Measurements from ENCODE around the gene TRAF1.

Gene TRAF1

DNA sequence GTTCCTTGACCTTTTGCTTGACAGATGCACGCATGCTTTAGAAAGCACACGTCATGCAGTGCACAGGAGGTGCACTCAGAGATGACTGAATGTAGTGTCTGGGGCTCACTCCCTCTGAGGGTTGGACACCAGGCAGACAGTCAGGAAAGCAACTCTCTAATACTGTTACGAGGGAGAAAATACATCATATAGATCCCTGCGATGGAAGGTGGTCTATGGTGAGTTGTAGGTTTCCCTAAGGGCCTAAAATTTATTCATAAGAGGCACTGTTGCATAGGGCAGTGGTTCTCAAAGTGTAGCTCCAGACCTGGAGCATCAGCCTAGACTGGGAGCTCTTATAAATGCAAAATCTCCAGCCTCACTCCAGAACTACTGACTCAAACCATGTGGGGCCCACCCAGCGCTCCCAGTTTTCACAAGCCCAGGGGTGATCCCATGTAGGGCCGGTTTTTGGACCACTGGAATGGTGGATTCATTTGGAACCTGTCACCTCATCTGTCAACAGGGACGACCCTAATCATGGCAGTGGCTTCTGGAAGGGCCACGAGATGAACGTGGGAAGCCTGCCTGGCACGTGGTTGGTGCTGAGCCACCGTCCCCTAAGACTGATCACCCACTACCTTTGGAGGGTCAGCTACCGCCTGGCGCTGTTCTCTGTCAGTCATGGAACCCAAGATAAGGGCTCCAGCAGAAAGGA lies 32.8 kb downstream of the TRAF1 start:
- H3K4me1 ChIP-seq (ENCODE audit: control extremely low read depth in 1 of 4, control insufficient read depth in 4 of 4, insufficient read depth in 4 of 4, low read length in 3 of 4) = peaks cover 13 to 63% (median 54%) of the 10 kb centered on the region in 4 experiments
- 89% methylated on average over 11 of the region's 13 CpGs for WGBS (ENCODE audit: insufficient coverage)
- H3K36me3 ChIP-seq (ENCODE audit: control insufficient read depth in 4 of 4, insufficient read depth in 4 of 4, low read length in 3 of 4) = no peaks in the 10 kb centered on the region
- ChIA-PET CTCF (interaction anchor here (1.0 to 2.2 kb wide), 4 partner anchors 10 to 168 kb away, joined by 3 to 6 read pairs (median 4); no protein-coding TSS in a partner anchor), POLR2A (interaction anchor here (2.8 kb wide), 1 partner anchor 10 kb away, joined by 8 read pairs; no protein-coding TSS in a partner anchor)
- H3K27ac ChIP-seq (ENCODE audit: insufficient read depth in 1 of 2, low read depth in 1 of 2, low read length in 2 of 2, poor library complexity in 1 of 2, severe bottlenecking in 2 of 2) = no peak overlapping the region
- H3K27me3 ChIP-seq (replicated peaks in 2 of 5; ENCODE audit: control insufficient read depth in 4 of 5, insufficient read depth in 5 of 5, low read length in 4 of 5) = no peaks in the 10 kb centered on the region
- DNase-seq = no peak
- H3K4me3 ChIP-seq (ENCODE audit: control insufficient read depth in 1 of 7, extremely low read depth in 1 of 7, insufficient read depth in 4 of 7, low read depth in 2 of 7, low read length in 6 of 7) = no peak overlapping the region
- no peaks in the 10 kb centered on the region for H3K9me3 ChIP-seq (ENCODE audit: control extremely low read depth in 1 of 5, control insufficient read depth in 4 of 5, insufficient read depth in 2 of 5, low read depth in 1 of 5, low read length in 4 of 5)

DNA sequence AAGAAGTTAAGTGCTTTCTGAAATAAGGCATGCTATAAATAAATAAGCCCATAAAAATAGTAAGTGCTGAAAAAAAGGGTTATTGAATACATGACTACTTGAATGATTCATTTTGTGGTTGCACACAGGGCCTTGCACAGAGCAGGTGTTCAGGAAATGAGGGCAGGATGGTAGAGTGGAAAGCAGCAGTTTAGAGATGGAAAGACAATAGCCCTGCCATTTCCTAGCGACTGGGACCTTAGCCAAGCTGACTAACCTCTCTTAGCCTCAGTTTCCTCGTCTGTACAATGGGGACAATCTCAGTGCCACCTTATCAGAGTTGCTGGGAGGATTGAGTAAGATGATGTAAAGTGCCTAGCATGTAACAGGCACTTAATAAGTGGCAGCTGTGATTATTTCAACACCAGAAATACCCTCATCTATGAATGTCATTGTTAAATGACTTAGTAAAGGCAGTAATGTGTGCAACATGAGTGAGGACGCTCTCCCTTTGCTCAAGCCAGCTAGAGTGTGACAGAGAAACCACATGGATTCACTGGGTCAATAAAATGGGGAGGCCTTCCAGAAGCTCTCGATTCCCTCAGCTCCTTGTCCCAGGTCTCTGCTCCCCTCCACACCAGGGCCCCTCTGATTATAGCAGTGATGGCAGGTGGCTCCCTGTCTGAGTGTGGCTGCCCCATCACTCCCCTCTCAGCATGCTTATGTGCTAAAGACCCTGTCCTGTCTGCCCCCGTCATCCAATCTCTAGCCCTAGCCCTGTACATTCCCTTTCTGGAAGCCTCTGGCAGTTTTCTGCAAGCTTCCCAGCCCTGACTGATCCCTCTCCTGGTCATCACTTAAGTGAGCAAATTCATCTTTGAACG lies 33.6 kb downstream of the TRAF1 start:
- 75% methylated on average over 4 of the region's 6 CpGs for WGBS (ENCODE audit: insufficient coverage)
- peak; percentile 89 to 99 (median 98) for DNase-seq
- Histone ChIP-seq H3K36me3 (ENCODE audit: control insufficient read depth in 4 of 4, insufficient read depth in 4 of 4, low read length in 3 of 4) (no peaks in the 10 kb centered on the region), H3K4me3 (ENCODE audit: control insufficient read depth in 1 of 7, extremely low read depth in 1 of 7, insufficient read depth in 4 of 7, low read depth in 2 of 7, low read length in 6 of 7) (no peak overlapping the region), H3K9me3 (ENCODE audit: control extremely low read depth in 1 of 5, control insufficient read depth in 4 of 5, insufficient read depth in 2 of 5, low read depth in 1 of 5, low read length in 4 of 5) (no peaks in the 10 kb centered on the region), H3K4me1 (ENCODE audit: control extremely low read depth in 1 of 4, control insufficient read depth in 4 of 4, insufficient read depth in 4 of 4, low read length in 3 of 4) (peaks cover 13 to 56% (median 49%) of the 10 kb centered on the region in 4 experiments), H3K27me3 (replicated peaks in 2 of 5; ENCODE audit: control insufficient read depth in 4 of 5, insufficient read depth in 5 of 5, low read length in 4 of 5) (no peaks in the 10 kb centered on the region), H3K27ac (ENCODE audit: insufficient read depth in 1 of 2, low read depth in 1 of 2, low read length in 2 of 2, poor library complexity in 1 of 2, severe bottlenecking in 2 of 2) (peak overlapping the region in 1 of 2 experiments; percentile 28)
- CTCF ChIA-PET = interaction anchor here (0.7 to 1.6 kb wide), 7 partner anchors 9 to 169 kb away, joined by 3 to 5 read pairs (median 4); no protein-coding TSS in a partner anchor
- POLR2A ChIA-PET = interaction anchor here (1.0 to 2.8 kb wide), 4 partner anchors 9 to 41 kb away, joined by 3 to 8 read pairs (median 3); no protein-coding TSS in a partner anchor

DNA sequence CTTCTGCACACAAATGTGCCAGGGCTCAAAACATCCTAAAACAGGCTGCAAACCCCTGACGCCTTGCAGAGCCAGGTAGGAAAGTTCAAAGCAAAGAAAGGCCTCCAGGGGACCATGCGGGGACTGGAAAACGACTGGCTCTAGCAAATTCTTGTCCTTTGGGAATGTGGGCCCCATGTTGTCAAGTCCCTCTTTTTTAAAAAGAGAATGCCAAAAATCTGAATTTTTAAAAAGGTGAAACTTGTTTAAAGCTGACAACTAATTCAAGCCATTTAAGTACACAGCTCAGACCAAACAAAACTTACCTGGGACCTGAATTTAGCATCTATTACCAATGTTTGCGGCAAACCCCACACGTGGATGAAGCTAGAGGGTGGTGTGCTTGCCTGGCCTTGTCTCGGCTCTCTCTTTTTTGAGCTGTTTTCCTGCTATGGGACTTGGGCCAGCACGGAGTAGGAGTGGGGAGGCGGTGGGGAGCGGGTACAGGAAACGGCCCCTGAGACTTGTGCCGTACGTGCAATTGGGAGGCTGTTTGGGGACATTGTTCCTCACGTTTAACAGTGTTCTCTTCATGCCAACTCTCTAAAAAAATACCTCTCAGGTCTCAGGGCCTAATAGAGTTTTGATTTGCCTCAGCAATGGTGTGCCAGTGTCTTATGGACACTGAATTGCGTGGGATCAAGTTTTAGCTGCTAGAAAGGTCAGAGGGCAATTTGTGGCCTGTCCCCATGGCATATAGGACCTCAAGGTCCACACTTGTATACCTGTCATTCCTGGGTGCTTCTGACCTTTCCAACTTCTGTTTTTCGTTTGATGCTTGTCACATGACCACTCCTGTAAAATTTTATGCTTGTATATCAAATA lies 34.5 kb downstream of the TRAF1 start:
- peak overlapping the region in 1 of 2 experiments; percentile 28 for H3K27ac ChIP-seq (ENCODE audit: insufficient read depth in 1 of 2, low read depth in 1 of 2, low read length in 2 of 2, poor library complexity in 1 of 2, severe bottlenecking in 2 of 2)

DNA sequence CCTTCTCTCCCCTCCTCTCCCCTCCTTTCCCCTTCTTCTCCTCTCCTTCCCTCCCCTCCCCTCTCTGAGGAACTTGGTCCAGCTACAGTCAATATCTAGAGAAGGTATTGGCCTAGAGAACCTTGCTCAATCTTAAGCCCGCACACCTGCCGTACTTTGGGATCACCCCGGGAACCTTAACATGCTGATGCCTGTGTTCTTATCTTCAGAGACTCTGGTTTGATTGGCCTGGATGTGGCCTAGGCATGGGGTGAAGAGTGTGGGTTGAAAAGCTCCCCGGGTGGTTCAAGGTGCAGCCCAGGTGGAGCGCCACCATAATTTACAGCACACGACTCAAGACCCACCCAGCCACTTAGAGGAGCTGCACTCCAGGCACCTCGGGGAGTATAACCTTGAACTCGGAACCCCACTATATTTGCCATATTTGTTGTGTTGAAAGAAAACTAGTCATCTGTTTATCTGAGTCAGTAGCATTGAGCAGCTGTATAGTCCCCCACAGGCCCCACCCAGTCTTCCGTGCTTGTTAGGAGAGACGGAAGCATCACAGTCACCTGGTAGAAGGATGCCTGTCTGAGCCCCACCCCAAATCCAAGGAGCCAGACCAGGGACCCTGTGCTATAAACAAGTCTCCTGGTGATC lies 35.2 kb downstream of the TRAF1 start:
- ChIA-PET CTCF (interaction anchor here (0.7 to 2.8 kb wide), 3 partner anchors 12 to 20 kb away, joined by 4 to 13 read pairs (median 4); partner anchors contain the start of gene PHF19), POLR2A (interaction anchor here (1.0 to 2.8 kb wide), 3 partner anchors 7 to 38 kb away, joined by 3 to 8 read pairs (median 3); no protein-coding TSS in a partner anchor)
- Histone ChIP-seq H3K9me3 (ENCODE audit: control extremely low read depth in 1 of 5, control insufficient read depth in 4 of 5, insufficient read depth in 2 of 5, low read depth in 1 of 5, low read length in 4 of 5) (no peaks in the 10 kb centered on the region), H3K4me3 (ENCODE audit: control insufficient read depth in 1 of 7, extremely low read depth in 1 of 7, insufficient read depth in 4 of 7, low read depth in 2 of 7, low read length in 6 of 7) (no peak overlapping the region), H3K27me3 (replicated peaks in 2 of 5; ENCODE audit: control insufficient read depth in 4 of 5, insufficient read depth in 5 of 5, low read length in 4 of 5) (no peaks in the 10 kb centered on the region), H3K36me3 (ENCODE audit: control insufficient read depth in 4 of 4, insufficient read depth in 4 of 4, low read length in 3 of 4) (no peaks in the 10 kb centered on the region), H3K4me1 (ENCODE audit: control extremely low read depth in 1 of 4, control insufficient read depth in 4 of 4, insufficient read depth in 4 of 4, low read length in 3 of 4) (peaks cover 13 to 45% (median 36%) of the 10 kb centered on the region in 4 experiments), H3K27ac (ENCODE audit: insufficient read depth in 1 of 2, low read depth in 1 of 2, low read length in 2 of 2, poor library complexity in 1 of 2, severe bottlenecking in 2 of 2) (no peak overlapping the region)
- DNase-seq = no peak
- WGBS (ENCODE audit: insufficient coverage) = 93% methylated on average over 4 of the region's 10 CpGs

More for the DNA sequence above, 34.5 kb downstream of the TRAF1 start:
- Histone ChIP-seq H3K27me3 (replicated peaks in 2 of 5; ENCODE audit: control insufficient read depth in 4 of 5, insufficient read depth in 5 of 5, low read length in 4 of 5) (no peaks in the 10 kb centered on the region), H3K4me1 (ENCODE audit: control extremely low read depth in 1 of 4, control insufficient read depth in 4 of 4, insufficient read depth in 4 of 4, low read length in 3 of 4) (peaks cover 13 to 47% (median 40%) of the 10 kb centered on the region in 4 experiments), H3K9me3 (ENCODE audit: control extremely low read depth in 1 of 5, control insufficient read depth in 4 of 5, insufficient read depth in 2 of 5, low read depth in 1 of 5, low read length in 4 of 5) (no peaks in the 10 kb centered on the region), H3K4me3 (ENCODE audit: control insufficient read depth in 1 of 7, extremely low read depth in 1 of 7, insufficient read depth in 4 of 7, low read depth in 2 of 7, low read length in 6 of 7) (peak overlapping the region in 1 of 7 experiments; percentile 46), H3K36me3 (ENCODE audit: control insufficient read depth in 4 of 4, insufficient read depth in 4 of 4, low read length in 3 of 4) (no peaks in the 10 kb centered on the region)
- CTCF ChIA-PET = interaction anchor here (0.7 to 2.8 kb wide), 6 partner anchors 13 to 45 kb away, joined by 3 to 13 read pairs (median 4); partner anchors contain the start of gene PHF19
- WGBS (ENCODE audit: insufficient coverage) = 46% methylated on average over 6 of the region's 15 CpGs
- DNase-seq = no peak
- POLR2A ChIA-PET = interaction anchor here (1.0 to 2.8 kb wide), 4 partner anchors 8 to 42 kb away, joined by 3 to 8 read pairs (median 3); no protein-coding TSS in a partner anchor

GRCh38 chr9:120890320-120891244 lies 36.0 kb downstream of the TRAF1 start:
- Histone ChIP-seq H3K27me3 (replicated peaks in 2 of 5; ENCODE audit: control insufficient read depth in 4 of 5, insufficient read depth in 5 of 5, low read length in 4 of 5) (no peaks in the 10 kb centered on the region), H3K36me3 (ENCODE audit: control insufficient read depth in 4 of 4, insufficient read depth in 4 of 4, low read length in 3 of 4) (no peaks in the 10 kb centered on the region), H3K4me1 (ENCODE audit: control extremely low read depth in 1 of 4, control insufficient read depth in 4 of 4, insufficient read depth in 4 of 4, low read length in 3 of 4) (peaks cover 13 to 51% (median 44%) of the 10 kb centered on the region in 4 experiments), H3K9me3 (ENCODE audit: control extremely low read depth in 1 of 5, control insufficient read depth in 4 of 5, insufficient read depth in 2 of 5, low read depth in 1 of 5, low read length in 4 of 5) (no peaks in the 10 kb centered on the region), H3K27ac (ENCODE audit: insufficient read depth in 1 of 2, low read depth in 1 of 2, low read length in 2 of 2, poor library complexity in 1 of 2, severe bottlenecking in 2 of 2) (no peak overlapping the region), H3K4me3 (ENCODE audit: control insufficient read depth in 1 of 7, extremely low read depth in 1 of 7, insufficient read depth in 4 of 7, low read depth in 2 of 7, low read length in 6 of 7) (no peak overlapping the region)
- 76% methylated on average over 12 of the region's 14 CpGs for WGBS (ENCODE audit: insufficient coverage)
- ChIA-PET CTCF (interaction anchor here (0.6 to 2.8 kb wide), 4 partner anchors 14 to 41 kb away, joined by 3 to 13 read pairs (median 4); partner anchors contain the start of gene PHF19), POLR2A (interaction anchor here (1.0 to 1.2 kb wide), 2 partner anchors 13 to 31 kb away, joined by 3 to 5 read pairs; partner anchors contain the start of gene PHF19)
- DNase-seq = no peak
